ENCODE measurements around the gene GTF3C2. TPM values are rescaled to one million over a fixed set of nuclear protein-coding genes. Genes with fewer than 3 reads are reported as not detected.

GTF3C2 gene
- total and polyA plus RNA-seq, 2 of the 13 experiments (the other 11 are each of a cell fraction or from before 2014, with no cell fraction given): 77.5 to 130 TPM

- TF ChIP-seq MLX (CRISPR knock-in tag; IDR thresholded peaks at IDR 0.05) (peak; percentile 91), ZEB1 (IDR thresholded peaks at IDR 0.05; ENCODE audit: insufficient replicate concordance, low read depth) (peak; percentile 66), SIN3B (IDR thresholded peaks at IDR 0.05; ENCODE audit: low read length) (peak; percentile 88), ZKSCAN5 (CRISPR knock-in tag; IDR thresholded peaks at IDR 0.05) (no peak), KLF16 (CRISPR knock-in tag; IDR thresholded peaks at IDR 0.05) (peak in 1 of 2 experiments; percentile 91; a peak in 2 of 4 replicates), ZNF441 (CRISPR knock-in tag; IDR thresholded peaks at IDR 0.05; ENCODE audit: borderline replicate concordance) (peak; percentile 90; the same call in 1 of the 2 replicates), ZNF569 (CRISPR knock-in tag; IDR thresholded peaks at IDR 0.05; ENCODE audit: borderline replicate concordance) (no peak), TAF15 (IDR thresholded peaks at IDR 0.05; ENCODE audit: low read depth, low read length, poor library complexity, severe bottlenecking) (no peak), PBX2 (CRISPR knock-in tag; IDR thresholded peaks at IDR 0.05) (no peak), ZNF142 (CRISPR knock-in tag; IDR thresholded peaks at IDR 0.05) (peak; percentile 53; the same call in 1 of the 2 replicates), ZNF350 (CRISPR knock-in tag; IDR thresholded peaks at IDR 0.05; ENCODE audit: borderline replicate concordance, low read depth) (peak; percentile 93), NCOA1 (CRISPR knock-in tag; IDR thresholded peaks at IDR 0.05) (no peak; the same call in none of the 2 replicates), ETV6 (CRISPR knock-in tag; conservative IDR thresholded peaks at IDR 0.05) (0 out of 2 replicates have a peak, but pooled peaks have one; percentile 72), CCDC6 (CRISPR knock-in tag; IDR thresholded peaks at IDR 0.05) (peak; percentile 84; the same call in 1 of the 2 replicates), RFXANK (CRISPR knock-in tag; IDR thresholded peaks at IDR 0.05) (peak; percentile 93; the same call in 1 of the 2 replicates), ZNF839 (CRISPR knock-in tag; IDR thresholded peaks at IDR 0.05; ENCODE audit: borderline replicate concordance) (0 out of 2 replicates have a peak, but pooled peaks have one; percentile 83), ZNF770 (CRISPR knock-in tag; IDR thresholded peaks at IDR 0.05) (peak; percentile 78), ZNF639 (CRISPR knock-in tag; conservative IDR thresholded peaks at IDR 0.05) (peak; percentile 92)
Observed at GRCh38 chr2:27356382-27357181, at the start of gene GTF3C2 (continued).
